Esophagus muscularis mucosa (tissue), 4 donors: Measurements from ENCODE around the gene LRCOL1. TPM values are rescaled to one million over a fixed set of nuclear protein-coding genes. Genes with fewer than 3 reads are reported as not detected.

ENCODE experiments used
- DNase-seq: peaks from one replicate; pipeline ENCODE4 v3.0.0-alpha.2; 2017; ENCODE audit errors: extremely low spot score
- H3K27ac ChIP-seq, 4 donors: fragments of 200-600 bp; sonication (generic); replicated peaks in 1 of 4; 1 replicate in 3 of 4; 2 replicates in 1 of 4; pipeline ENCODE4 v1.5.1; 2016 to 2019; ENCODE audit warnings: mild to moderate bottlenecking in 1 of 4
- H3K27me3 ChIP-seq, 4 donors: fragments of 200-600 bp; sonication (generic); one replicate each; pipeline versions ENCODE4 v1.5.1 to v1.6.0; 2016 to 2019
- H3K36me3 ChIP-seq, 4 donors: fragments of 200-600 bp; sonication (generic); one replicate each; pipeline ENCODE4 v1.5.1; 2016 to 2019
- H3K4me1 ChIP-seq, 4 donors: fragments of 200-600 bp; sonication (generic); one replicate each; pipeline ENCODE4 v1.5.1; 2016 to 2019
- H3K4me3 ChIP-seq, 4 donors: fragments of 200-600 bp; sonication (generic); 1 replicate in 2 of 4; 2 replicates in 2 of 4; pipeline ENCODE4 v1.5.1; 2016 to 2019; ENCODE audit warnings: mild to moderate bottlenecking in 4 of 4, moderate library complexity in 1 of 4
- H3K9me3 ChIP-seq, 4 donors: fragments of 200-600 bp; sonication (generic); 1 replicate in 3 of 4; 2 replicates in 1 of 4; pipeline ENCODE4 v1.5.1; 2016 to 2019
- EP300 ChIP-seq: sonication (generic); formaldehyde crosslinking; IDR thresholded peaks from one replicate; pipeline ENCODE4 v1.6.1; 2017; ENCODE audit warnings: antibody characterized with exemption
- POLR2A ChIP-seq: fragments of 450-650 bp; IDR thresholded peaks from one replicate; pipeline ENCODE4 v1.6.1; 2017; ENCODE audit warnings: antibody characterized with exemption, moderate library complexity, mild to moderate bottlenecking, low read depth
- POLR2AphosphoS5 ChIP-seq, 2 donors: sonication (generic); formaldehyde crosslinking; IDR thresholded peaks; one replicate each; pipeline ENCODE4 v1.6.1; 2017; ENCODE audit warnings: antibody characterized with exemption in 2 of 2
- WGBS: methylation state at CpG from one replicate; pipeline ENCODE4 v1.1.5; 2018; 5-methylcytosine and 5-hydroxymethylcytosine counted together
- intact Hi-C: fragments of 100-400 bp; cut with DNase I; formaldehyde crosslinking; loops from one replicate; pipeline ENCODE4 v1.15.1; 2023
- total RNA-seq, 4 donors: library from RNA; depleted of rRNA; stranded (reverse); fragments of >200 nt; gene quantifications; one replicate each; pipeline versions ENCODE4 v1.1.0 to v1.2.1, GENCODE V29; 2016
- TF ChIP-seq, protein P1 (sequence below), 3 experiments: fragments of 200-600 bp in 2 of 3; fragments of 450-650 bp in 1 of 3; sonication (generic) in 2 of 3; IDR thresholded peaks; one replicate each; pipeline ENCODE4 v1.5.1; 2017 to 2019; ENCODE audit warnings: antibody characterized with exemption in 3 of 3, mild to moderate bottlenecking in 2 of 3, moderate library complexity in 1 of 3

LRCOL1 gene
- total RNA-seq, 4 donors from 2014 or later = not detected

DNA sequence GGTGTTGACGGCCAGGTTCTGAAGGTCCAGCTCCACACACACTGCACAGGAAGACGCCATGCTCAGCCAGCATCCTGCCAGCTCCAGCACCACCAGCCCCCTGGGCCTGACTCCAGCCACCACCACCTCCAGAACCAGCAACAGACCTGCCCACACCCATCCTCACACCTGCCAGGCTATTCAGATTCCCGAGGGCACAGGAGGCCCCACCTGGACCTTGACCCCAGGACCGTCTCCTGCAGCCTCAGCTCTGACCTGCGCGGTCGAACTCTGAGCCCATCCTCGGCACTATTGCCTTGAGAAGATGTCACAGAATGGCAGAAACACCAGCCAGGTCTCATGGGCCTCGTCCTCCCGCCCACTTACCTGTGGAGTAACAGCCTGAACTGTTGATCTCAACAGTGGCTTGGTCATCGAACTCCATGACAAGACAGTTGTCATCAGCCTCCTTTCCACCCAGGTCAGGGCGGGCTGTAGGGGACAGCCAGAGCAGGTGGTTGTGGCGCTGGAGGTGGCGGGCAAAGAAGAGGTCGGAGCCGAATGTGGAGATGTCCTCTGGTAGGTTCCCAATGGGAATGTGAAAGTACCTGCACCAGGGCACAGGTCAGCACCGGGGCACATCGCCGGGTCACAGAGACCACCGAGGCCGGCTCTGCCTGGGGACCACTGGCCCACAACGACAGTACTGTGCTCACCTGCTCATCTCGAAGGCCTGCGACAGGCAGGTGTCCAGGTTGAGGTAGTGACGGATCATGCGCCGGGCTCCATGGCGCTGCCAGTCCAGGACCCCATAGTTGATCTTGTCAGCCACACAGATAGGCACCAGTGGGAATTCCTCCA lies 31.6 kb upstream of the LRCOL1 start:
- Histone ChIP-seq H3K27ac (no peak overlapping the region), H3K4me3 (no peak overlapping the region), H3K4me1 (peaks cover 0 to 5% (median 0%) of the 10 kb centered on the region in 4 donors), H3K36me3 (peaks cover 33 to 88% (median 66%) of the 10 kb centered on the region in 4 donors), H3K27me3 (no peaks in the 10 kb centered on the region), H3K9me3 (no peaks in the 10 kb centered on the region)
- no peak for DNase-seq
- TF ChIP-seq POLR2A (no peak), POLR2AphosphoS5 (IDR thresholded peaks at IDR 0.05) (no peak), EP300 (no peak)
- TF ChIP-seq, protein P1, sequence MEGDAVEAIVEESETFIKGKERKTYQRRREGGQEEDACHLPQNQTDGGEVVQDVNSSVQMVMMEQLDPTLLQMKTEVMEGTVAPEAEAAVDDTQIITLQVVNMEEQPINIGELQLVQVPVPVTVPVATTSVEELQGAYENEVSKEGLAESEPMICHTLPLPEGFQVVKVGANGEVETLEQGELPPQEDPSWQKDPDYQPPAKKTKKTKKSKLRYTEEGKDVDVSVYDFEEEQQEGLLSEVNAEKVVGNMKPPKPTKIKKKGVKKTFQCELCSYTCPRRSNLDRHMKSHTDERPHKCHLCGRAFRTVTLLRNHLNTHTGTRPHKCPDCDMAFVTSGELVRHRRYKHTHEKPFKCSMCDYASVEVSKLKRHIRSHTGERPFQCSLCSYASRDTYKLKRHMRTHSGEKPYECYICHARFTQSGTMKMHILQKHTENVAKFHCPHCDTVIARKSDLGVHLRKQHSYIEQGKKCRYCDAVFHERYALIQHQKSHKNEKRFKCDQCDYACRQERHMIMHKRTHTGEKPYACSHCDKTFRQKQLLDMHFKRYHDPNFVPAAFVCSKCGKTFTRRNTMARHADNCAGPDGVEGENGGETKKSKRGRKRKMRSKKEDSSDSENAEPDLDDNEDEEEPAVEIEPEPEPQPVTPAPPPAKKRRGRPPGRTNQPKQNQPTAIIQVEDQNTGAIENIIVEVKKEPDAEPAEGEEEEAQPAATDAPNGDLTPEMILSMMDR (IDR thresholded peaks at IDR 0.05) = no peak
- intact Hi-C loops = no loop called here
- WGBS = 96% methylated on average over 28 of the region's 28 CpGs

DNA sequence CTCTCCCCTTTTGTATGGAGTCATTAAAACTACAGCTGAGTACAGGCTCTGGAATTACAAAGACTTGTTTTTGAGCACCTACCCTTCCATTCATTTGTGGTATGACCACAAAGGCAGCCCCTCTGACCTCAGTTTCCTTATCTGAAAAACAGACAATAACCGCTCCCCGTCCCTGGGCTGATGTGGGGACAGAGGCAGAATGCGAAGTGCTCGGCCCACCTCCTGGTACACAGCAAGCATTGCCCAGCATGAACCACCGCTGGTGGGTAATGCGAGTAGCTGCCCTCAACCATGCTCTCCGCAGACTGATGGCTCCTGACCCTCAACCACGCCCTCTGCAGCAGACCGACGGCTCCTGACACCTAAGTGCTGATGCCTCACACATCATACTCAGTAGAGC lies 30.6 kb upstream of the LRCOL1 start:
- intact Hi-C loops = no loop called here
- Histone ChIP-seq H3K27me3 (no peaks in the 10 kb centered on the region), H3K4me1 (peaks cover 0 to 5% (median 0%) of the 10 kb centered on the region in 4 donors), H3K36me3 (peaks cover 31 to 87% (median 68%) of the 10 kb centered on the region in 4 donors), H3K9me3 (no peaks in the 10 kb centered on the region), H3K4me3 (no peak overlapping the region), H3K27ac (no peak overlapping the region)
- TF ChIP-seq EP300 (no peak), POLR2A (no peak)
- TF ChIP-seq, protein P1 (IDR thresholded peaks at IDR 0.05) = no peak
- no peak for DNase-seq
- WGBS = 94% methylated on average over 10 of the region's 10 CpGs

DNA sequence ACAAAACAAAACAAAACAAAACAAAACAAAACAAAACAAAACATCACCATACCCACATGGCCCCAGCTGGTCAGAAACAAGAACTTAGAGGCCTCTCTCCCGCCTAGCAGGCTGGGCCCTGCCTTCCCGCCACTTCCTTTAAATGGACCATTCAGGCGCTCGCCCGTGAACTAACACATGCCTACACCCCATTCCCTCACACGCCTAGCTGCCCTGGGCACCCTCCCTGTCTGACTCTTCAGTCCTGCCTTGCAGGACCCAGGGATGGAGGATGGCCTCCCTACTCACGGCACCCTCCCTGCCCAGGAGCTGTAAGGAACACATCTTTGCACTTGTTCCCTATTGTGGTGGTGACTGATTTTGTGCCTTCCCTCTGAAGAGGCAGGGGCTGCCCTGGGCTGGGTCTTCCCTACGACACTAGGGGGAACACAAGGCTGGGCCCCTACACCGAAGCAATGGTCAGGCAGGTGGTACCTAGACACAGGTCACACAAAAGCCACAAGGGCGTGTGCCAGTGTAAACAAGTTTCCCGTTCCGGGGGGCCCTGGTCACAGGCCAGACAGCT lies 29.7 kb upstream of the LRCOL1 start:
- TF ChIP-seq, protein P1 (IDR thresholded peaks at IDR 0.05) = no peak
- TF ChIP-seq EP300 = no peak
- TF ChIP-seq POLR2AphosphoS5 (IDR thresholded peaks at IDR 0.05) = no peak
- Histone ChIP-seq H3K4me3 (no peak overlapping the region), H3K27me3 (no peaks in the 10 kb centered on the region), H3K9me3 (no peaks in the 10 kb centered on the region), H3K4me1 (peaks cover 0 to 5% (median 0%) of the 10 kb centered on the region in 4 donors), H3K27ac (no peak overlapping the region), H3K36me3 (peaks cover 39 to 87% (median 75%) of the 10 kb centered on the region in 4 donors)
- WGBS = 88% methylated on average over 12 of the region's 12 CpGs
- intact Hi-C loops = no loop called here
- DNase-seq = no peak

DNA sequence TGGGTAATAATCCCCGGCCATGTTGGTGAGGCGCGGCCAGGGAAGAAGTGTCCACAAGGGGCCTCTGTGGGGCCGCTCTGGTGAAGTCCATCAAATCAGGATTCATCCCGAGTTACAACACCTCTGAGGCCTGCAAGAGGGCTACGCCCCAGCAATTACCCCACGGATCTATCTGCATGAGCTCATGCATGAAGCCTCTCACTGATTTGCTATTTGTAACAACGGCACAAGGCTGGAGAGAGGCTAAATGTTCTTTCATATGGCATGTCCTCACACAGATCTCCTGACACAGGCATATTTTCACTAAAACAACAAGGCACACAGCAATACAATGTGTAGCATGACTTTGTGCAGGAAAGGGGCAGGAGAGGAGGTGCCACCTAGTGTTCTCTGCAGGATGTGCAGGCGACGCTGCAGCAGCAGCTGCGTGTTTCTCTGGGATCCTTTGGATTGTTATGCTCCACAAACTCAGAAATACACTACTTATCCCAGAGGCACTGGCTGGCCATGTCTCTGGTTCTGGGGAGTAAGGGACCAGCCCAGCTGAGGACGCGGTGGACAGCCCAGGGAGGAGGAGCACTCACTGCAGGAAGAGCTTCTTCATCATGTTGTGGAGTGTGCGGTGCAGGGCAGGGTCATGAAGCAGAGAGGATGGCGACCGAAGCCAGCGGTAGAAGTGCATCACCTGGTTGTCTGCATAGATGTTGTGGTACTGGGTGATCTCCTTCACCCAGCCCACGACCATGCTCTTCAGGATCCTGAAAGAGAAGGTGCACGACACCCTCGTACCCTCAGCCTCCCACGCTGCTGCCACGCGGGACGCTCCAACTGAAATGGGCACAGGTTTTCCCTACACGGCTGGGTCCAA lies 28.4 kb upstream of the LRCOL1 start:
- H3K4me3 ChIP-seq = no peak overlapping the region

More for the DNA sequence above, 28.4 kb upstream of the LRCOL1 start:
- intact Hi-C loops = no loop called here
- Histone ChIP-seq H3K36me3 (peaks cover 39 to 97% (median 86%) of the 10 kb centered on the region in 4 donors), H3K27ac (peak overlapping the region in 1 of 4 donors; percentile 26), H3K4me1 (peaks cover 0 to 5% (median 0%) of the 10 kb centered on the region in 4 donors), H3K27me3 (no peaks in the 10 kb centered on the region), H3K9me3 (no peaks in the 10 kb centered on the region)
- WGBS = 70% methylated on average over 25 of the region's 25 CpGs
- TF ChIP-seq POLR2AphosphoS5 (IDR thresholded peaks at IDR 0.05) (peak; percentile 4 to 15), POLR2A (no peak), EP300 (no peak)
- TF ChIP-seq, protein P1 (IDR thresholded peaks at IDR 0.05) = peak; percentile 28 to 63 (median 47)
- DNase-seq = no peak
